NCI-H2227 (cell line): ENCODE measurements around the gene PPFIBP2.

ENCODE experiments used
- DNase-seq: peaks from one replicate; lab custom pipeline; 2025; ENCODE audit not compliant: unreplicated experiment; lab: John Stamatoyannopoulos, UW

The PPFIBP2 gene

DNA sequence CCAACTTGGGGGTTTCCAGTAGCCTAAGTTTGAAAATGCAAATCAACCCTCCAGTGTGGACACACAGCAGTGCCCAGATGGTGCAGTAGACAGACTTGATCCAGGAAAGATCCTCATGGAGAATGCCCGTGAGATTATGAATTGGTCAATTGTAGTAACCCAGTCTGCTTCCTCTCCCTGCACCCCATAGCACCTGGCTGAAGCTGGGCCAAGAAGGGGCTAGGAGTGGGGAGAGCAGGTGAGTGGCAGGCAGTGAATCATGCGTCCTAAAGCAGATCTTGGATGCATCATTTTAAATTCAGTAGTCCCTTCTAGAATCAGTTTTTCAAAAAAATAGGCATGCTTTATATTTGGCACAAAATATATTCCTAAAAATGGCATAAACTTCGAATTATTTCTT lies 107.3 kb downstream of the PPFIBP2 start:
- DNase-seq, result no peak

DNA sequence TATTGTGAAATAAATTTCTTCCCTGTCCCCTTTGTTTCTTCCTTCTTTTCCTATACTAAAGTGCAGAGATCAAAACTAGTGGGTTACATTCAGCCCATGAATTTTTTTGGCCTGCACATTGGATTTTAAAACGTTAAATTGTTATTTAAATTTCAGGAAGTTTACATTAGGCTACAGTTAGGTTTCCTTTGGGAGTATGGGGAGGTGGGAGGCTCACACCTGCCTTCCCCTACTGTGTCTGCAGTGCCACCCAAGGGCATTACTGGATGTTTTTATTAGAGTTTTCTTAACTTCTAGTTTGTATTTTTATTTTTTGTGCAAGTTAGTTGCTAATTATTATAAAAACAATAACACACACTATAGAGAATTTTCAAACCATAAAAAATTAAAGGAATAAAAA lies 107.8 kb downstream of the PPFIBP2 start:
- no peak for DNase-seq

DNA sequence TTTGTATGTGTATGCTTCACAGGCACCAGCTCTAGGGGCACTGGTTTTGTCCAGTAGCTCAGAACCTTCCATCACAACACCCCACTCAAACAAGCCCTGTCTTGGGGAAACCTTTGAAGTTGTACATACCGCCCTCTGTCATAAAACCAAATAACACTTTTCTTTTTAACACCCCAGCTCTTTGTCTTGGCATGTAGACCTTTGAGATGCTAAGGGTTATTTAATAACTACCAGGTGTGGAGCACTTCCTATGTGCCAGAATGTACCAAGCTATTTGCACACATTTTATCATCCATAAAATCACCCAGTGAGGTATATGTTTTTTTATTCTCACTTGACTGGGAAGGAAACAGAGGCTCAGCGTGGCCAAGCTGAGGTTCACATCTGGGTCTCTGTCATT lies 108.9 kb downstream of the PPFIBP2 start:
- no peak for DNase-seq

DNA sequence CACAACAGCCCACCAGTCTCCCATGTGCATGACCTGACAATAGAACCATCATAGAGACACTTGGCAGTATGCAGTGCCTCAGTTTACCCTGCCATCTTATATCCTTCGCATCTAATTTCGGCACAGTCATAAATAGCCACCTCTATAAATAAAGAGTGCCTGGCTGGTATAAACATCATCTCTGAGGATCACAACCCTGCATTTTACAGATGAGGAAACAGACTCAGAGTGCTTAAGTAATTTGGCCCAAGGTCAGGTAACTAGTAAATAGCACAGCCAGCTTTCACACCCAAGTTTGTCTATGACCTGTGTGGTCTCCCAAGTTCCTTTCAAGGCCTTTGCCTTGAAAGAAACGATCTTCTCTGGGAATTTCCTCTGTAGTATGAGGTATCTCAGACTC lies 114.9 kb downstream of the PPFIBP2 start:
- DNase-seq, result no peak

DNA sequence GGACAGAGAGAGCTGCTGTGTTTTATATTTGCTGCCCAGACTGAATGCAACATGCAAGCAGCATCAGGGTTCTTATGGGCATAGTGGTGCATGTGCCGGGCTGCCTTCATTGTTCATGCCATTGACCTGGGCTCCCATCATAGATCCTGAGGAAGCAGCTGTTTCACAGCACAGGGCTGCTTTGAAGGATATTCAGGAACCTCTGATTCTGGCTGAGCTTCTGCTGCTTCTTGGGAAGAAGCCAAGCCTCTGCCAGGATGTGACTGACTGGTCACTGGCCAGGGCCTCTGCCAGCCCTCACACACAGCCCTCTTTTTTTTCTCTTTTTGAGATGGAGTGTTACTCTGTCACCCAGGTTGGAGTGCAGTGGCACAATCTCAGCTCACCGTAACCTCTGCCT lies 116.2 kb downstream of the PPFIBP2 start:
- DNase-seq, result no peak

DNA sequence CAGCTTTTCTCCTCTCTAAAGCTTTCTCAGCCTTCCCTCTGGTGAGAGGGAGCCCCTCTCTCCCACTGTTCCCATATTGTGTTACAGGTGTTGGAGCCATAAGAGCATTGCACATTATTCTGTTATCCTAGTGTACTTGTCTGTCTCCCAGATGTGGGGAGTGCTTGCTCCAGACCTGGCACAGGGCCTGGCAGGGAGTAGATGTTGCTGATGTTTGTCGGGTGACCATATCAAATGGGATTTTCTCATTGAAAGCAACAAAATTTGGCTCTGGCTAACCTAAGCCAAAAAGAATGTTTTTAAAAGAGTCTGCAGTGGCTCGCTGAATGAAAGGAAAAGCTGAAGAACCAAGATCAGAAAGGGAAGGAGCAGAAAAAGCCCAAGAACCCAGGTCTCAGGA lies 118.4 kb downstream of the PPFIBP2 start:
- no peak for DNase-seq

DNA sequence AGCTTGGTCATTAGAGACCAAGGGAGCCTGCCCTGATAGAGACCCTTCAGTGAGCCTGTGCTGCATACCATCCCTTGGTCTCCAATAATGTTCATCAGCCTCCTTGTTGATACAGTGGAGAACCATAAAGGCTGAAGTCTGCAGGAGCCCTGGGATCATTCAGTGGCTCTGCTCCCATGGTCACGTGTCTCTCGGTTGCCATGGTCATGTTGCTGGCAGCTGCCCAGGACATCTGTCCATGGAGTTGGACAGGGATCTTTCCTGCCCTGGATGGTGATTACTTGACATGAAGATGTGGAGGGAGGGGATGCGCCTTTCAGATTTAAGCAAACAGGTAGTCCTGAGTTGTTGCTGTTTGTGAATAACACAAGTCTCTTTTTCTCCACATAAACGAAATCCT lies 121.3 kb downstream of the PPFIBP2 start:
- no peak for DNase-seq

DNA sequence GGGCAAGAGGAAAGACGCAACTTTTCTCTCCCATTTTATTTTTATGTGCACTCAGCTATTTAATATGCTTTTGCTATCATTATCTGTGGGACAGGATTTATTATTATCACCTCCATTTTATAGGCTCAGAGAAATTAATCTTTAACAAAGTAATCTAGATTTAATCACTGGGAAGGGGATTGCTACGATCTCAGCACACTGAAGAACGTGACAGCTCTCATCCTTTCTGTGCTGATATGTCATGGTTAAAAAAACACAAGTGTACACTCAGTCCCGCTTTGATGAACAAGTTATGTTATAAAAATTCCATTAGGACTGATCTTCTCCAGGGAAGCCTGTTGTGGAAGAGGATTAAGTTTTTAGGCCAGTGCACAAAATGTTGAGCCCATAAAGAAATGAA lies 121.9 kb downstream of the PPFIBP2 start:
- DNase-seq, result no peak

DNA sequence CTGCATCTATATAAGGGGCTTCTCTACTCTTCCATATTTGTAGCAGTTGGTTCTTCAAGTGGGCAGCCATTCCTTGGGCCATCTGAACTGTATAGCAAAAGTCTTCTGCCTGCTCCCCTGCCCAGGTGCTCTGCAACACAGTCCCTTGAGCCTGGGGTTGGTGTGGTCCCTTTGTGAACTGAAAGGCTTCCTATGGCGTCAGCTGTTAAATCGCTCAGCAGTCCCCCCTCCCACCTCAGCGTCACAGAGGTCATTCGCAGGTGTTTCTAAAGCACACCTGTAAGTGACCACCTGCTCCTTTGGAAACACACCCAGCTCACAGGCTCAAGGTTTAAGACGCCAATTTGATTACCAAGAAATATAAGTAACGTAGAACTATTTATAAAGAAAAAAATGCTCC lies 122.6 kb downstream of the PPFIBP2 start:
- no peak for DNase-seq

DNA sequence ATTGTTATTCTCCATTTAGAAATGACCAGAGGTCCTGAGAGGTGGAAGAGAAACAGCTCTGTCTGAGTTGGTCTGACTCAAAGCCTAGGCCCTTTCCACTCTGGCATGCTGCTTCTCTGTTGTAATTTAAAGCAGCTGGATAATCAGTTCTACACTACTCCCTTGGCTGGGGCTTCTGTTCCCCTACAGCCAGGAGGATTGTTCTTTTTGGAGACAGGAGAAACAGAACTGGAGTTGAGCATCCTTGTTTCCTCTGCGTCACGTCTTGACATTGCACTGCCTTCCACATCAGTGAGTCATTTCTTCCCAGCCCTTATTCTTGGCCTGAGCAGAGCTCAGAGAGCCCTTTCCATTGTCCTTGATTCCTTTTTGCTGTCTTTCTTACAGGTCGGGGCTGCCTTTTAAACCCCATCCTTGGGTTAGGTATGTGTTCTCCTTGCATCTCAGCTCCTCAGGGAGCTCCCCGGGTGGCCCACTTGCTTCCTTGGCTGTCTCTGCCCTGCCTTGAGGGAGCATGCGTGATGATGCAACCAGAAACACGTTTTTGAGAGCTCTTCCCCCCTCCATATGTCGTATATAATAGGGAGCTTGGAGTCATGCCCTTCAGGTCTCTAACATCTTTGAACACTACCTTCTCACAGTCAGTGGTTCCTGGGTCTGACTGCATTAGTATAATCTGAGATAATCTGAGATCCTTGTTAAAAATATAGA lies 123.8 kb downstream of the PPFIBP2 start:
- DNase-seq, result no peak

DNA sequence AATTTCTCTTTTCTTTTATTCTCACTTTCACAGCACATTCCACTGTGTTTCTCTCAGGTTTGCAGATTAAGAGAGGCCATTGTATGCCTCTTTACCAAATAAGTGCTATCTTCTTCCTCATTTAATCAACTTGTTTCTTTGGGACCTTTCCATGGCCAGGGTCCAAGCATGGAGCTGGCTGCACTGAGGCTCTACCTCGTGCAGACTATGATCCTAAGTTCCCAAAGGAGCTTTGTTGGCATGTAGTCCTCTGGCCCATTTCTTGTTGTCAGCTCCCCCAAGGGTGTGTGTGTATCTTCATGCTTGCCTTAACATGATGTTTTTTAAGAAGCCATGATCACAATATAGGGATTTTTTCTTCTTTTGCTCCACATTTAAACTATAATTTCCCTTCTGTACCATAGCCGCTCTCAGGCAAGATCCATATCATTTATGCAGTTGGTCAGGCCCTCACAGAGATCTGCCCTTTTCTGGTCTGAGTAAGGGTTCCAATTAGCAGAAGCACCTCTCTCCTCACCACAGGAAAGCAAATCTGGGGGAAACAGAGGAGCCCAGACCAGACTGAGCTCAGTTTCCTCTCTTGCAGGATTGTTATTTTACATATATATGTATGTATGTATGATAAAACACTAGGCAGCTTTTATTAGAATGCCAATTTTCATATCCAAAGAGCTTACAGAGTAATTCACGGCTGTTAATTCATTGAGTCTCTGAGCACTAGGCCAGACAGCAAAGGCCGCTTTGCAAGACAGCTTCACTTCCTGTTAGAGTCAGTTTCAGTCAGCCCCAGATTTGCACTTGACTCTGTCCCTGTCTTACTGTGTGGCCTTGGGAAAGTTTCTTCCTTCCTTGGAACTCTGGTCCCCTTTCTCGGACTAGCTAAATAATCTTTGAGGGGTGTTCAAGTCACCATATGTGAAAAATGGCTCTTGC lies 125.2 kb downstream of the PPFIBP2 start:
- DNase-seq, result no peak

DNA sequence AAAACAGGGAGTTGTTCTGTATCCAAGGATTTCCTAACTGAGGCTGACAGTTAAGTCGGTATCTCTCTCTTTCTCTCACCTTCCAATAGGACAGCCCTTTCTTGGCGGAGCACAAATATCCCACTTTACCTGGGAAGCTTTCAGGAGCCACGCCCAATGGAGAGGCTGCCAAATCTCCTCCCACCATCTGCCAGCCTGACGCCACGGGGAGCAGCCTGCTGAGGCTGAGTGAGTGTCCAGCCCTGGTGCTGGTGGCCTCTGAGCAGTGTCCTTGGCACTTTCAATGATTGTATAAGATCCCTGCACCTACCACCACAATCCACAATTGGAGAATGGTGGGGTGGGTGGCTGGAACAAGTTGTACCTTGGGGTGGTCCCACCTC lies 125.8 kb downstream of the PPFIBP2 start:
- DNase-seq, result no peak

DNA sequence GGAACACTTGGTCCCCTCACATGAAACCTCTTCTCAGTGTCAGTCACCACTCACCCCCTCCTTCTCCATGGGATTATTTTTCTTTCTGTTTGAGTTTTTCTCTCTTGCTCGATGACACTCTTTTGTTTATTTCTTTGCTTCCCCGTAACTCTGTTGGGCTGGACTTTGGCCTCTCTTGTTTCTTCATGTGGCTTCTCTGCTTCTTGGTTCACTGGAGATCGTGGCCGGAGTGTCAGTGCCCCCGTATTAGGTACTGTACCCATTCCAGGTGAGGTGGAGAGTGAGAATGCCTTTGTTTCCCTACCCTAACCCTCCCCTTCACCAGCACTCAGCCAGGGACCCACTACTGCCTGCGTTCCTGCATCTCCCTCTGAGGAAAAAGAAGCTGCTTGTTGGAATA lies 127.0 kb downstream of the PPFIBP2 start:
- DNase-seq, result no peak

DNA sequence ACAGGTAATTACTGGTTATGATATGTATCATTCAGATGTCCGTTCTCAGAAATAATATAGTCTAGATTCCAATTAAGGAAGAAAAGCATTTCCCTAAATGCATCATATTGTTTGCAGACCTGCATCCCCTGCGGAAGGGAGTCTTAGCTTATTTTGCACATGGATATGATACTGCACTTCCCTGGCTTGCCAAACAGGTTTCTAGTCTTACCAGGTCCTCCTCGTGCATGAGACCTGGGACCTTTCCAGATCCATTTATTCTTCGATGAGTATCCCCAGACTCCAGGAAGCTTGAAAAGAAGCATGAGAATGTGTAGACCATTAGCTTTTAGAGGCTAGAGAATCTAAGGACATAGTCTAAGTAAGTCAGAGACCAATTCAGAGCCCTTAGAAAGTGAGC lies 128.9 kb downstream of the PPFIBP2 start:
- no peak for DNase-seq

DNA sequence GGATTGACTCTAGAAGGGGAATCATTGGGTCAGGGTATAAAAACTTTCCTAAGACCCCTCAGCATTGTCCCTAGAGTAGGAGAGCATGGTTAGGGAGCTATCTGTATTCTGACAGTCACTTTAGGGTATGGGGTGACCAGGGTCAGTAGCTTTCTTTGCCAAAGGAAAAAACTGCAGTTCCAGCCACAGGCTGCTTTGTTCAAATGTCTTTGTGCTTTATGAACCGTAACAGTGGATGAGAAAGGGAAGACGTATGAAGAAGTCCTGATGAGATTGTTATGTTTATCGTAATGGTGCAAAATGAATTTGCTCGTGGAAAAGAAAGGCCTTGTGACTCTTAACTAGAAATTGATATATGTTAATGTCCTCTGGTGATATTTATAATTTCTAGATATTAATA lies 129.5 kb downstream of the PPFIBP2 start:
- no peak for DNase-seq

DNA sequence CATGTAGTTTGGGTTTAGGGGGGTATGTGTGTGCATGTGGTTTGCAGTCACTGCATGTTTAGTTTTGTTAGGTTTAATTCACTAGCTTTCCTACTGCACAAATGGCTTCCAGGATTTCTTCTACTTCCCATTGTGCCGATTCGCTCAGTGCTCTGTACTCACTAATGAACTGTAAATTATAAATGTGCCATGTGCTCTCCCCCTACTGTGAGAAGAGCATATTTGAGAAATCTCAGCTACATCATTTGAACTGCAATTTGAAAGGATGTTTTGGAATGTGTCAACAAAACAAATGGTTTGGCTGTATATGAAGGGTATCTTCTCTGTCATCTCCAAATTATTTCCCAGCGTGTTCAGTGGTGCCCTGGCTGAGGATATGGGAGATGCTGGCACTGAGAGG lies 131.4 kb downstream of the PPFIBP2 start:
- DNase-seq, result no peak

DNA sequence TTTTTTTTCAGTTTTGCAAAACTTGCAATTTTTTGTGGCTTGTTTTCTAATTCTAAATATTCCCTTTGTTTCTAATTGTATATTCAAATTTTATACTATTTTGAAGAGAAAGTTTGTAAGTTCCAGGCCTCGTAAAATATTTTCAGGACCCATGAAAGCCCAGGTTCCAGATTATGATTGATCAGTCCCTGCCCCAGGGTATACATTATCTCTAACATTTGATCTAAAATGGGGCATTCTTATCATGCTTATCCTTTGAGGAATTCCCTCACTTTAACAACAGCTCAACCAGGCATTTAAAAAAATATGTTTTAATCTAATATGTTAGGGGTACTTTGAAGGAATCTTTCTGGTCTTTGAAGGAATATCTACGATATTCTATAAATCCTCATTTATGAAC lies 133.1 kb downstream of the PPFIBP2 start:
- no peak for DNase-seq

DNA sequence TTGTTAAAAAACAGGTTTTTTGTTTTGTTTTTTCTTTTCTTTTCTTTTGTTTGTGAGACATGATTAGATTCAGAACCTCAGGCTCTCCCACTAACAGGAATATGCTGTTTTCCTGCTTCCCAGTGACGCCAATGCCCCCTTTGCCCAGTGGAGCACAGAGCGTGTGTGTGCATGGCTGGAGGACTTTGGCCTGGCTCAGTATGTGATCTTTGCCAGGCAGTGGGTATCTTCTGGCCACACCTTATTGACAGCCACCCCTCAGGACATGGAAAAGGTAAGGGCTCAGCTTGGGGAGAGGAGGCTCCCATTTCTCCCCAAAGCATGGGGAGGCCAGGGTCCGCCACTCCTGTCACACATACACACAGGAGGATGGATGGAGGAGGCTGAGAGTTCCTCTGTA lies 134.5 kb downstream of the PPFIBP2 start:
- DNase-seq, result no peak

DNA sequence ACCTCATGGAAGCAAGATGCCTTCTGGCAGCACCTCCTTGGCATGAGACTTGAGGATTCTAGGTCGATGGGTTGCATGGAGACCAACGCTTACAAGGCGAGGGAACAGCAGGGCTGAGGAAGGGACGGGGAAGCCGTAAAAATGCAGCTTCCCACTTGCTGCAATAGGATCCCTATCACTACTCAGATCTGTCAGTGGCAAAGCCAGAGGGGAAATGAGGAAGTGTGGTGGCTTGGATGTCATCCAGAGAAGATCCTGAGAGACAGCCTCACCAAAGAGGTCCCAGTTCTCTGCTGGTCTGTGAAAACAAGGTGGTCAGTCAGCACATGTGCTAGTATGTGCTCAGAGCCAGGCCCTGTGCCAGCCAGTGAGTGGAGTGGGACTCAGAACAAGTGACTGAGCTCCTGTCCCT lies 137.3 kb downstream of the PPFIBP2 start:
- no peak for DNase-seq

DNA sequence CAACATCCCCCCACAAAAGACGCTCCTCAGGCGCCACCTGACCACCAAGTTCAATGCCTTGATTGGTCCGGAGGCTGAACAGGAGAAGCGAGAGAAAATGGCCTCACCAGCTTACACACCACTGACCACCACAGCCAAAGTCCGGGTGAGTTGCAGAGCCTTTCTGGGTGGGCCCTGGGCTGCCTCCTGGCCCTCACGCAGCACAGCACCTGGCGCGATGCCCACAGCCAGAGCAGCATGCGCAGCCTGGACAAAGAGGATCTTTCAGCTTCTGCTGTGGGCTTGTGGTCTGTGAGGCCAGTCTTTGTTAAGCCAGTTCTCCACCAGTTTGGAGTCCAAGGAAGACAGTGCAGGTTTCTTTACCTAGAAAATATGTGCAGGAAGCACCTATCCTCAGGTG lies 137.9 kb downstream of the PPFIBP2 start:
- DNase-seq, result no peak

DNA sequence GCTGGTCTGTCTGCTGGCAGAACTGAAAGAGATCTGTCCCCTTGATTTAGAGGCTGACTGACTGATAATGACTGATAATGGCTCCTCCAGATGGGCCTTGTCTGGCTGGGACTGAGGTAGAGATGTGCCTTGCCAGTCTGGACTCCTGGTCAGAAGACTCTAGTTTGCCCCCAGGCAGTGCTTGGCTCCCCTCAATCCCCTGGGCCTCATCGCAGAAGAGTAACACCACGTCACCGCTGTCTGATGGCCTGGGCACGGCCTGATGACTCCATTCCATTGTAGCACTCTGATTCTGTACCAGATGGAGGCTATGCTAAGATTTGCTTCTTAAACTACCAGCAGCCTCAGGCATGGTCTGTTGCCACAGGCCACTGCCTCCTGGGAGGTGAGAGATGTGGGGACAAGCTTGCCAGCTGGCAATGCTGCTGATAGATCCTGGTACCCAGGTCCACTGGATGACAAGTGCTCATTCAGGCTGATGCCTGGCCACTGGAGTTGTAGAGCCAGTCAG lies 140.5 kb downstream of the PPFIBP2 start:
- no peak for DNase-seq
